ENCODE data around the gene TNFAIP8. TPM values are rescaled to one million over a fixed set of nuclear protein-coding genes. Genes with fewer than 3 reads are reported as not detected.

Gene TNFAIP8
- total and polyA plus RNA-seq, 8 donors, result 1.2 to 37.1 (median 11.5) TPM

DNA sequence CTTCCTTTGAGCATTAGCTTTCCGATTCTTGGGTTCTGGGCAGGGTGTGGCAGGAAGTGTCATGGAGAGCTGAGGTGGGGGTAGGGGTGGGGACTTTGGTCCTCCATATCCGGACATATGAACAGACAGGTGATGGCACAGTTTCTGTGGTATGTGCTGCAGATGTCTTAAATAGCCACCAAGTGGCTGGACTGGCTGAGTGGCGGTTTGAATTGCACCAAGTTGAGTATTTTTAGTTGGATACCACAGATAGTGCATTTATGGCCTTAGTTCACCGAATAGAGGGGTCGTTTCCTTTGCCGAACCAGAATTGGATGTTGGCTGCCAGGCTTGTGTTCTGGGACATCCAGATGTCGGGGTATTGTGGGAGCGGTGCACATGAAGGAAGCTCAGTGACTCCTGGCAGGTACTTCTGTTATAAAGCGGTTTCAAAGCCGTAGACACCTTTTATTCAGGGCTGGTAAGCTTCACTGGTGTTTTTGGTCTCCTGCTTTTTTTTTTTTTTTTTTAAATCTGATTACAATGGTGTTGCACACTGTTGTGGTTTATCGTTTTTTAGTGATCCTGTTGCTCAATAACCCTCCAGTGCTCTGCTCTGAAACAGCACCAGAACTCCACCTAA lies 15.1 kb upstream of the TNFAIP8 start:
- H3K4me1 ChIP-seq, result peaks cover 26 to 80% (median 51%) of the 10 kb centered on the region in 4 donors
- DNase-seq, result no peak
- TF ChIP-seq POLR2AphosphoS5 (IDR thresholded peaks at IDR 0.05) (no peak), POLR2A (IDR thresholded peaks at IDR 0.05) (no peak), CTCF (IDR thresholded peaks at IDR 0.05) (no peak)
- no peaks in the 10 kb centered on the region for H3K27me3 ChIP-seq
- no peaks in the 10 kb centered on the region for H3K9me3 ChIP-seq
- no peak overlapping the region for H3K4me3 ChIP-seq
- 71 to 79% (median 74%) methylated on average over 11 of the region's 11 CpGs for WGBS, 5 donors
- peak overlapping the region in 4 of 5 donors; percentile 23 to 75 (median 48) for H3K27ac ChIP-seq
- H3K36me3 ChIP-seq, result no peaks in the 10 kb centered on the region
- intact Hi-C loops (cut with DNase I; ENCODE audit: low total_unique reads), result no loop called here

- no peak for DNase-seq
- intact Hi-C loops (cut with DNase I; ENCODE audit: low total_unique reads), result no loop called here
- no peak overlapping the region for H3K4me3 ChIP-seq
- no peaks in the 10 kb centered on the region for H3K27me3 ChIP-seq
- H3K4me1 ChIP-seq, result peaks cover 25 to 80% (median 50%) of the 10 kb centered on the region in 4 donors
- 47 to 64% (median 53%) methylated on average over 6 of the region's 6 CpGs for WGBS, 5 donors
- TF ChIP-seq POLR2AphosphoS5 (IDR thresholded peaks at IDR 0.05), result no peak
- TF ChIP-seq POLR2A (IDR thresholded peaks at IDR 0.05), result no peak
- no peak for TF ChIP-seq EP300 (IDR thresholded peaks at IDR 0.05)
- no peak for TF ChIP-seq CTCF (IDR thresholded peaks at IDR 0.05)
- H3K36me3 ChIP-seq, result no peaks in the 10 kb centered on the region
- peak overlapping the region in 3 of 5 donors; percentile 41 to 75 (median 54) for H3K27ac ChIP-seq
- H3K9me3 ChIP-seq, result no peaks in the 10 kb centered on the region
These were observed 14.1 kb upstream of the TNFAIP8 start for GRCh38 chr5:119341452-119342349.

- no peak for DNase-seq
- Histone ChIP-seq H3K36me3 (no peaks in the 10 kb centered on the region), H3K27me3 (no peaks in the 10 kb centered on the region), H3K9me3 (no peaks in the 10 kb centered on the region), H3K4me1 (peaks cover 18 to 76% (median 45%) of the 10 kb centered on the region in 4 donors), H3K4me3 (no peak overlapping the region), H3K27ac (peak overlapping the region in 3 of 5 donors; percentile 8 to 75 (median 45))
- TF ChIP-seq CTCF (IDR thresholded peaks at IDR 0.05) (no peak), EP300 (IDR thresholded peaks at IDR 0.05) (no peak), POLR2AphosphoS5 (IDR thresholded peaks at IDR 0.05) (no peak), POLR2A (IDR thresholded peaks at IDR 0.05) (no peak)
- WGBS, 5 donors, result 72 to 92% (median 88%) methylated on average over 1 of the region's 1 CpG
- intact Hi-C loops (cut with DNase I; ENCODE audit: low total_unique reads), result no loop called here
These were observed 13.4 kb upstream of the TNFAIP8 start for GRCh38 chr5:119342406-119342805.

DNA sequence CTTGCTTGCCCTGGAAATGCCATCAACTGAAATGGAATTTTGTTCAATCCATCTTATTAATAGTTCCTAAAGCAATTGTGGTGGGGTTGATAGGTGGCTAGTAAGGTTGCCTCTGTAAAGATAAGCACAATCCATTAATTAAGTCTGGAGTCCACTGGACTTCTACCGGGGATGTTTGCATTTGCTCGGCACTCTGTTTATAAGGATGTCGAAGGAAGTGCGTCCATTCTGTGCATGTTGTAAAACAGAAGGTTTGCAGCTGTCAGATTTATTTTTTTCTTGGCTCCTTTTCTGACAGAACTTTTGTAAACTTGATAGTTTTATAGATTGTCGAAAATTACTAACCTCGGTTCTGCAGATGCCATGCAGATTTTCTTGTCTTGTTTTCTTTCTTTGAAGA lies 12.8 kb upstream of the TNFAIP8 start:
- no peak overlapping the region for H3K4me3 ChIP-seq
- WGBS, 5 donors, result 37 to 50% (median 49%) methylated on average over 6 of the region's 6 CpGs
- no peaks in the 10 kb centered on the region for H3K9me3 ChIP-seq
- DNase-seq, result no peak
- intact Hi-C loops (cut with DNase I; ENCODE audit: low total_unique reads), result no loop called here
- no peaks in the 10 kb centered on the region for H3K27me3 ChIP-seq
- peaks cover 12 to 70% (median 39%) of the 10 kb centered on the region in 4 donors for H3K4me1 ChIP-seq
- H3K36me3 ChIP-seq, result no peaks in the 10 kb centered on the region
- H3K27ac ChIP-seq, result peak overlapping the region in 3 of 5 donors; percentile 8 to 75 (median 45)
- TF ChIP-seq CTCF (IDR thresholded peaks at IDR 0.05) (no peak), POLR2A (IDR thresholded peaks at IDR 0.05) (no peak), POLR2AphosphoS5 (IDR thresholded peaks at IDR 0.05) (no peak), EP300 (IDR thresholded peaks at IDR 0.05) (no peak)

Measured in stomach (tissue), 9 donors.